ENCODE results near the gene ACTN4. TPM values are rescaled to one million over a fixed set of nuclear protein-coding genes. Genes with fewer than 3 reads are reported as not detected.

ACTN4 gene
- total RNA-seq, 2 donors from 2014 or later, result 661 to 878 TPM

GRCh38 chr19:38700350-38700901 is 53.0 kb downstream of the ACTN4 start:
- DNase-seq (ENCODE audit: low spot score), result no peak

GRCh38 chr19:38700902-38701454 is 53.5 kb downstream of the ACTN4 start:
- intact Hi-C loops (cut with DNase I), result no loop called here
- DNase-seq (ENCODE audit: low spot score), result no peak

More at GRCh38 chr19:38700350-38700901, 53.0 kb downstream of the ACTN4 start:
- intact Hi-C loops (cut with DNase I), result no loop called here

- DNase-seq (ENCODE audit: low spot score), result no peak
- intact Hi-C loops (cut with DNase I), result no loop called here
Measured at GRCh38 chr19:38701455-38702063, 54.1 kb downstream of the ACTN4 start.

GRCh38 chr19:38702278-38702677 is 54.8 kb downstream of the ACTN4 start:
- DNase-seq (ENCODE audit: low spot score), result no peak
- intact Hi-C loops (cut with DNase I), result no loop called here

GRCh38 chr19:38703509-38703908 is 56.1 kb downstream of the ACTN4 start:
- no peak for DNase-seq (ENCODE audit: low spot score)
- intact Hi-C loops (cut with DNase I), result no loop called here

GRCh38 chr19:38704488-38705026 is 57.1 kb downstream of the ACTN4 start:
- intact Hi-C loops (cut with DNase I), result no loop called here
- DNase-seq (ENCODE audit: low spot score), result no peak

- DNase-seq (ENCODE audit: low spot score), result no peak
- intact Hi-C loops (cut with DNase I), result no loop called here
Measured at GRCh38 chr19:38705197-38706019, 58.0 kb downstream of the ACTN4 start.

GRCh38 chr19:38706792-38707511 is 59.5 kb downstream of the ACTN4 start:
- intact Hi-C loops (cut with DNase I), result no loop called here
- DNase-seq (ENCODE audit: low spot score), result no peak

- no peak for DNase-seq (ENCODE audit: low spot score)
- intact Hi-C loops (cut with DNase I), result no loop called here
Measured at GRCh38 chr19:38707512-38708114, 60.2 kb downstream of the ACTN4 start.

- DNase-seq (ENCODE audit: low spot score), result no peak
- intact Hi-C loops (cut with DNase I), result no loop called here
Measured at GRCh38 chr19:38708413-38709024, 61.1 kb downstream of the ACTN4 start.

- intact Hi-C loops (cut with DNase I), result no loop called here
- DNase-seq (ENCODE audit: low spot score), result no peak
Measured at GRCh38 chr19:38709119-38709518, 61.7 kb downstream of the ACTN4 start.

GRCh38 chr19:38709671-38710415 is 62.4 kb downstream of the ACTN4 start:
- intact Hi-C loops (cut with DNase I), result loop anchor here in 1 of 2 donors (5.0 kb wide), 1 partner anchor 58 kb away; no protein-coding TSS in a partner anchor
- no peak for DNase-seq (ENCODE audit: low spot score)

GRCh38 chr19:38710416-38710702 is 62.9 kb downstream of the ACTN4 start:
- intact Hi-C loops (cut with DNase I), result loop anchor here in 1 of 2 donors (5.0 kb wide), 1 partner anchor 58 kb away; no protein-coding TSS in a partner anchor
- DNase-seq (ENCODE audit: low spot score), result no peak

- DNase-seq (ENCODE audit: low spot score), result no peak
- intact Hi-C loops (cut with DNase I), result loop anchor here in 1 of 2 donors (5.0 kb wide), 1 partner anchor 59 kb away; no protein-coding TSS in a partner anchor
Measured at GRCh38 chr19:38710928-38711725, 63.7 kb downstream of the ACTN4 start.

- DNase-seq (ENCODE audit: low spot score), result no peak
- intact Hi-C loops (cut with DNase I), result loop anchor here in 1 of 2 donors (5.0 kb wide), 1 partner anchor 59 kb away; no protein-coding TSS in a partner anchor
Measured at GRCh38 chr19:38711726-38712153, 64.3 kb downstream of the ACTN4 start.

- no peak for DNase-seq (ENCODE audit: low spot score)
- intact Hi-C loops (cut with DNase I), result loop anchor here in 1 of 2 donors (5.0 kb wide), 1 partner anchor 60 kb away; no protein-coding TSS in a partner anchor
Measured at GRCh38 chr19:38712161-38712748, 64.8 kb downstream of the ACTN4 start.
